Measurements from ENCODE around the gene SV2C. TPM values are rescaled to one million over a fixed set of nuclear protein-coding genes. Genes with fewer than 3 reads are reported as not detected.

SV2C gene
- total and polyA plus RNA-seq, 4 donors = under 0.01 to 0.04 (median 0.03) TPM; not detected in 1

GRCh38 chr5:76210946-76211345, 127.8 kb downstream of the SV2C start:
- peaks cover 0 to 4% (median 0%) of the 10 kb centered on the region in 4 donors for H3K9me3 ChIP-seq (ENCODE audit: control insufficient read depth in 4 of 4, low read length in 3 of 4)
- H3K4me1 ChIP-seq (ENCODE audit: control insufficient read depth in 4 of 4, insufficient read depth in 4 of 4, low read length in 3 of 4) = no peaks in the 10 kb centered on the region
- TF ChIP-seq GABPA (IDR thresholded peaks at IDR 0.05 in 1 of 2, conservative IDR thresholded peaks at IDR 0.05 in 1 of 2) = no peak
- TF ChIP-seq HNF4A (conservative IDR thresholded peaks at IDR 0.05) = no peak
- no peak for TF ChIP-seq JUND (IDR thresholded peaks at IDR 0.05)
- TF ChIP-seq HNF4G (IDR thresholded peaks at IDR 0.05) = no peak
- no peak for TF ChIP-seq FOXA2 (IDR thresholded peaks at IDR 0.05)
- no peak for TF ChIP-seq TAF1 (conservative IDR thresholded peaks at IDR 0.05)
- no peak for TF ChIP-seq ATF3 (IDR thresholded peaks at IDR 0.05)
- no peak for TF ChIP-seq ZBTB33 (IDR thresholded peaks at IDR 0.05)
- no peak for TF ChIP-seq SP1 (IDR thresholded peaks at IDR 0.05)
- TF ChIP-seq YY1 (IDR thresholded peaks at IDR 0.05) = no peak
- TF ChIP-seq CTCF (IDR thresholded peaks at IDR 0.05; ENCODE audit: low read depth, low read length, missing input control) = no peak
- TF ChIP-seq REST (IDR thresholded peaks at IDR 0.05) = no peak
- TF ChIP-seq RXRA (IDR thresholded peaks at IDR 0.05) = no peak
- TF ChIP-seq EGR1 (IDR thresholded peaks at IDR 0.05; ENCODE audit: low read depth in 2 of 2) = no peak
- no peak for TF ChIP-seq FOXA1 (IDR thresholded peaks at IDR 0.05)
- TF ChIP-seq RAD21 (IDR thresholded peaks at IDR 0.05) = no peak
- TF ChIP-seq MAX (IDR thresholded peaks at IDR 0.05) = no peak
- TF ChIP-seq NR2F2 (IDR thresholded peaks at IDR 0.05) = no peak
- no peaks in the 10 kb centered on the region for H3K36me3 ChIP-seq (ENCODE audit: control insufficient read depth in 4 of 4, insufficient read depth in 3 of 4, low read depth in 1 of 4, low read length in 3 of 4)
- no peak overlapping the region for H3K27ac ChIP-seq (ENCODE audit: low read depth in 1 of 2, low read length in 2 of 2)
- no peak overlapping the region for H3K9ac ChIP-seq (ENCODE audit: low read depth in 1 of 2, low read length in 2 of 2)
- DNase-seq (ENCODE audit: low spot score) = no peak
- H3K27me3 ChIP-seq (ENCODE audit: control insufficient read depth in 4 of 4, insufficient read depth in 4 of 4, low read length in 3 of 4) = no peaks in the 10 kb centered on the region
- H3K4me3 ChIP-seq (ENCODE audit: low read depth in 1 of 3, low read length in 3 of 3) = no peak overlapping the region

Measured in liver (tissue), 9 donors.